T-helper 22 cell (primary cell): ENCODE measurements around the gene ABCA7.

Experiments
- DNase-seq: peaks from one replicate; pipeline ENCODE4 v3.0.0-alpha.2; 2020; ENCODE audit warnings: low read depth

The ABCA7 gene

GRCh38 chr19:1040476-1041271 is 767 bp downstream of the ABCA7 start:
- peak; percentile 88 for DNase-seq

- DNase-seq, result no peak
Measured at GRCh38 chr19:1041272-1041834, 1.4 kb downstream of the ABCA7 start.

- DNase-seq, result no peak
Measured at GRCh38 chr19:1041835-1042685, 2.2 kb downstream of the ABCA7 start.

- no peak for DNase-seq
Measured at GRCh38 chr19:1042689-1043511, 3.0 kb downstream of the ABCA7 start.

- DNase-seq, result peak; percentile 58
Measured at GRCh38 chr19:1045247-1045603, 5.3 kb downstream of the ABCA7 start.

DNA sequence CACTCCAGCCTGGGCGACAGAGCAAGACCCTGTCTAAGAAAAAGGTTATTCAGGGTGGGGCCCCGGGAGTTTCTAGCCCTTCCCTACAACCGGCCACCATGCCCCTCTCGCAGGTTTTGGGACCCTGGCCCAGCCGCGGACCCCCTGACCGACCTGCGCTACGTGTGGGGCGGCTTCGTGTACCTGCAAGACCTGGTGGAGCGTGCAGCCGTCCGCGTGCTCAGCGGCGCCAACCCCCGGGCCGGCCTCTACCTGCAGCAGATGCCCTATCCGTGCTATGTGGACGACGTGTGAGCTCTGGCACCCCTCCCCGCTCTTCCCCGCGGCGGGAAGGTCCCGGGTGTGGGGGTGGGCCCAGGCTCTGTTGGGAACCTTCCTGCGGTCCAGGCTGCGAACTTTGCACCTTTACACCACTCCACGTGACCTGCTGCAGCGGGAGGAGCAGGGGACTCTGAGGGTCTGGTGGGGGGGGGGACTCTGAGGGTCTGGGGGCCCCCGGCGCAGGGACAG is 6.3 kb downstream of the ABCA7 start:
- DNase-seq, result no peak

DNA sequence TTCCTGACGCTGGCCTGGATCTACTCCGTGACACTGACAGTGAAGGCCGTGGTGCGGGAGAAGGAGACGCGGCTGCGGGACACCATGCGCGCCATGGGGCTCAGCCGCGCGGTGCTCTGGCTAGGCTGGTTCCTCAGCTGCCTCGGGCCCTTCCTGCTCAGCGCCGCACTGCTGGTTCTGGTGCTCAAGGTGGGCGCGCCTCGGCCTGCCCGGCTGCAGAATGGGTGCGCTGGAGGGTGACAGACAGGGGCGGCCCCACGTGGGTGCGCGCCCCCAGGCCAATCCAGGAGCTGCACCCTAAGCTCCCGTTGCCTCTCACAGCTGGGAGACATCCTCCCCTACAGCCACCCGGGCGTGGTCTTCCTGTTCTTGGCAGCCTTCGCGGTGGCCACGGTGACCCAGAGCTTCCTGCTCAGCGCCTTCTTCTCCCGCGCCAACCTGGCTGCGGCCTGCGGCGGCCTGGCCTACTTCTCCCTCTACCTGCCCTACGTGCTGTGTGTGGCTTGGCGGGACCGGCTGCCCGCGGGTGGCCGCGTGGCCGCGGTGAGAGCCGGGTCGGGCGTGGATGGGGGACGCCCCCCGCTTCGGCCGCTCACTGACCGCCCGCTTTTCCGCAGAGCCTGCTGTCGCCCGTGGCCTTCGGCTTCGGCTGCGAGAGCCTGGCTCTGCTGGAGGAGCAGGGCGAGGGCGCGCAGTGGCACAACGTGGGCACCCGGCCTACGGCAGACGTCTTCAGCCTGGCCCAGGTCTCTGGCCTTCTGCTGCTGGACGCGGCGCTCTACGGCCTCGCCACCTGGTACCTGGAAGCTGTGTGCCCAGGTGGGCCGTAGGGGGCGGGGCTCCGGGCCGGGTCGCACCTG is 7.2 kb downstream of the ABCA7 start:
- DNase-seq, result no peak

- no peak for DNase-seq
Measured at GRCh38 chr19:1047696-1048147, 7.8 kb downstream of the ABCA7 start.

DNA sequence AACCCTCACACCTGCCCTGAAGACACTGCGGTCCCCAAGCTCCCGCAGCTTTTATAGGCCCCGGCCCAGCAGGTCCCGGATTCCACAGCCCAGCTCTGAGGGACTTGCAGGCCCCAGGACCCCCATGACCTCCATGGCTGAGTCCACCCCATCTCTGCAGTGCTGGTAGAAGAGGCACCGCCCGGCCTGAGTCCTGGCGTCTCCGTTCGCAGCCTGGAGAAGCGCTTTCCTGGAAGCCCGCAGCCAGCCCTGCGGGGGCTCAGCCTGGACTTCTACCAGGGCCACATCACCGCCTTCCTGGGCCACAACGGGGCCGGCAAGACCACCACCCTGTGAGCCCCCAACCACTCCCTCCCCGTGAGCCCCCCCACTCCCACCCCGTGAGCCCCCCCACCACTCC is 9.2 kb downstream of the ABCA7 start:
- no peak for DNase-seq

GRCh38 chr19:1049800-1050199 is 9.9 kb downstream of the ABCA7 start:
- DNase-seq, result no peak

- DNase-seq, result no peak
Measured at GRCh38 chr19:1050989-1051788, 11.3 kb downstream of the ABCA7 start.

DNA sequence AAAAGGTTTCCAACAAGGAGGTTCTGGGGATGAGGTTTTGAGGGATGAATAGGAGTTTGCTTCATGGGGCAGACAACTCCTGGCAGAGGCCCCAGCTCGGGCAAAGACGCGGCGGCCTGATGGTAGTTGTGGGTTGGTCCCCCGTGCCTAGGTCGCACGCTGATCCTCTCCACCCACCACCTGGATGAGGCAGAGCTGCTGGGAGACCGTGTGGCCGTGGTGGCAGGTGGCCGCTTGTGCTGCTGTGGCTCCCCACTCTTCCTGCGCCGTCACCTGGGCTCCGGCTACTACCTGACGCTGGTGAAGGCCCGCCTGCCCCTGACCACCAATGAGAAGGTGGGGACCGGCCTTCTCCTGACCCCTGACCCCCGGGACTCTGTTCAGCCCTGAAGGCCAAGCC is 11.9 kb downstream of the ABCA7 start:
- DNase-seq, result no peak

DNA sequence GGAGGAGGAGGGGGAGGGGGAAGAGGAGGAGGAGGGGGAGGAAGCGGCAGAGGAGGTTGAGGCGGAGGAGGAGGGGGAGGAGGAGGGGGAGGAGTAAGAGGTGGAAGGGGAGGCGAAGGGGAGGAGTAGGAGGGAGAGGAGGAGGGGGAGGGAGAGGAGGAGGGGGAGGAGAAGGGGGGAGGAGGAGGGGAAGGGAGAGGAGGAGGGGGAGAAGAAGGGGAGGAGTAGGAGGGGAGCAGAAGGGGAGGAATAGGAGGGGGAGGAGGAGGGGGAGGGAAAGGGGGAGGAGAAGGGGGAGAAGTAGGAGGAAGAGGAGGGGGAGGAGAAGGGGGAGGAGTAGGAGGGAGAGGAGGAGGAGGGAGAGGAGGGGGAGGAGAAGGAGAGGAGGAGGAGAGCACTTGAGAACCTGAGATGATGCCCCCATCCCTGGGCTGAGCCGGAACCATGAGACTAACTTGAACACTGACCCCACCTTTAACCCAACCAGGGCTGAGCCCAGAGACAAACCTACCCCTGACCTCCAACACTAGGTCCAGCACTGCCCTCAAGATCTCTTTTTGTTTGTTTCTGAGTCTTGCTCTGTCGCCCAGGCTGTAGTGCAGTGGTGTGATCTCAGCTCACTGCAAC is 12.6 kb downstream of the ABCA7 start:
- DNase-seq, result no peak

DNA sequence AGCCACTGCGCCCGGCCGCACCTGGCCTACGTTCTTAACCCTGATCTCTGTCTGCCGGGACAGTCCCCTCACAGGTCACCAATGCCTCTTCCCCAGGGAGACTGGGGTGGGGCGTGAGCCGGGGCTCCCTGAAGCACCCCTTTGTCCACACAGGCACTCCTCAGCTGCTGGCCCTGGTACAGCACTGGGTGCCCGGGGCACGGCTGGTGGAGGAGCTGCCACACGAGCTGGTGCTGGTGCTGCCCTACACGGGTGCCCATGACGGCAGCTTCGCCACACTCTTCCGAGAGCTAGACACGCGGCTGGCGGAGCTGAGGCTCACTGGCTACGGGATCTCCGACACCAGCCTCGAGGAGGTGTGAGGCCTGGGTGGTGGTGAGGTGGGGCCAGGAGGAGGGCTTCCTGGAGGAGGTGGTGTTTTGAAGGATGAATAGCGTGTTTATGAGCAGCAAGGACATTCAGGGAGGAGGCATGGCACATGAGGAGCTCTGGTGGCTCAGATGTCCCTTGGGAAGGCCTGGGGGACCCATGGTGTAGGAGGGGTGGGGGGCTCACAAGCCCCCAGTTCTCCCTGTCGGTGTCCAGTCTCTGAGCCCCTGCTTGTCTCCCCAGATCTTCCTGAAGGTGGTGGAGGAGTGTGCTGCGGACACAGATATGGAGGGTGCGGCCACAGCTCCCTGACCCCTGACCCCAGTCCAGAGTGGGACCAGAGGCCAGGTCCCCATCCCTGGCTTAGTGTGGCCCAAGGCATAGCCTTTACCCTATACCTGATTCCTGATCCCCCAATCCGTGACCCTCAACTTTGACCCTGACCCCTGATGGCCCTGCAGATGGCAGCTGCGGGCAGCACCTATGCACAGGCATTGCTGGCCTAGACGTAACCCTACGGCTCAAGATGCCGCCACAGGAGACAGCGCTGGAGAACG is 13.5 kb downstream of the ABCA7 start:
- DNase-seq, result no peak

GRCh38 chr19:1054102-1055027 is 14.5 kb downstream of the ABCA7 start:
- DNase-seq, result no peak

DNA sequence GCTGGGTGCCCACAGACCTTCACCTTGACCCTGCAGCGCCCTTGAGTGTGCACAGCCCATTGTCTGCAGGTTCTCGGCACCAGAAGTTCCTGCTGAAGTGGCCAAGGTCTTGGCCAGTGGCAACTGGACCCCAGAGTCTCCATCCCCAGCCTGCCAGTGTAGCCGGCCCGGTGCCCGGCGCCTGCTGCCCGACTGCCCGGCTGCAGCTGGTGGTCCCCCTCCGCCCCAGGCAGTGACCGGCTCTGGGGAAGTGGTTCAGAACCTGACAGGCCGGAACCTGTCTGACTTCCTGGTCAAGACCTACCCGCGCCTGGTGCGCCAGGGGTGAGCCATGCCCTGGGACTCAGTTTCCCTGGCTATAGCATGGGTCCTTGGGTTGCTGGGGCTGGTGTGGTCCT is 15.1 kb downstream of the ABCA7 start:
- no peak for DNase-seq

DNA sequence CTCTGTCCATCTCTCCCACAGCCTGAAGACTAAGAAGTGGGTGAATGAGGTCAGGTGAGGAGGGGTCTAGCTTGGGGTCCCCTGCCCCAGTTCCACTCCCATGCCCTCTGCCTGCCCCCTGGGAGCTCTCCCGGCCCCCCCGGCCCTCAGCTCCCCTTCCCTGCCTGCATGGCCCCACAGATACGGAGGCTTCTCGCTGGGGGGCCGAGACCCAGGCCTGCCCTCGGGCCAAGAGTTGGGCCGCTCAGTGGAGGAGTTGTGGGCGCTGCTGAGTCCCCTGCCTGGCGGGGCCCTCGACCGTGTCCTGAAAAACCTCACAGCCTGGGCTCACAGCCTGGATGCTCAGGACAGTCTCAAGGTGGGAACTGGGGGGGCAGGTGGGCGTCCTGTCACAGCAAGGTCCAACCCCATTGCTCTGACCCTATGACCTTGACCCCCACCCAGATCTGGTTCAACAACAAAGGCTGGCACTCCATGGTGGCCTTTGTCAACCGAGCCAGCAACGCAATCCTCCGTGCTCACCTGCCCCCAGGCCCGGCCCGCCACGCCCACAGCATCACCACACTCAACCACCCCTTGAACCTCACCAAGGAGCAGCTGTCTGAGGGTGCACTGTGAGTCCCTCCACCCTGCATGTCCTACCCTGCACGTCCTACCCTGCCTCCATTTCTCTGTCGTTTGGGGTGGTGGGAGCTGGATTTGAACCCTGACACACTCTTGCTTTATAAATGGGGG is 16.1 kb downstream of the ABCA7 start:
- DNase-seq, result no peak
